ENCODE data around the gene RASSF8. TPM values are rescaled to one million over a fixed set of nuclear protein-coding genes. Genes with fewer than 3 reads are reported as not detected.

RASSF8 gene
- total and polyA plus RNA-seq, 2 donors from 2014 or later, result 12.0 to 52.8 TPM

DNA sequence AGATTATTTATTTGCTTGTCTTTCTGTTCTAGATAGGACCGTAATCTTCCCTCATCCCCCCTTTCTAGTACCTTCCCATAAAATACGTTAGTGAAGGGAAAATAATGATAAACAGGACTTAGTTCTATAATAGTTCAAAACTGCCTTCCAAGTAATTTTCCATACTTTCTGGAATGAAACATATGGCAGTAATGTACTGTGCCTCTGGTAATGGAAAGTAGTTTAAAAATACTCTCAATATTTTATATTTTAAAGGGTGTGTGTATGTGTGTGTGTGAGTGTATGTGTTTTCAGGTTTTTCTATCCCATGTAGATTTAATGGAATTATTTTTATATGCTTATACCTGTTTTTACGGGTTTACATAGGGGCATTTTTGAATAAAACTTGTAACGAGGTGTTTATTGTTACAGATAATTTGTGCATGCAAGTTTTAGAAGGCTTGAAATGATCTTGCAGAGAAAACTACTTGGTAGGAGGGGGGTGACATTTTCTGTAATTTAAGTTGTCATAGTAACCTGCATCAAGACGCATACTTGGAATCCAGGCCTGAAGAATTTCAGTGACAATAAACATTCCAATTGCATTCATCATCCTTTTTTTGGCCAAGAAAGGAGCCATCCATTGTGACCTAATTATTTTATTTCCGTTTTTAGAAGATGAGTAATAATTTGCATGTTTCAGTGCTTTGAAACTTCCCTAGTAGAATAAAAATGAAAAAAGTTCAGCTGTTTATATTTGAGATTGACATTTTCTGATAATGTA, 38.9 kb downstream of the RASSF8 start:
- Histone ChIP-seq H3K27me3 (ENCODE audit: control insufficient read depth, insufficient read depth, low read length) (no peaks in the 10 kb centered on the region), H3K4me3 (ENCODE audit: low read length in 3 of 3) (no peak overlapping the region), H3K9me3 (ENCODE audit: control insufficient read depth in 2 of 3, insufficient read depth in 1 of 3, low read length in 3 of 3) (no peaks in the 10 kb centered on the region), H3K9ac (ENCODE audit: low read length in 3 of 3) (peak overlapping the region in 1 of 3 donors; percentile 2), H3K4me1 (ENCODE audit: control insufficient read depth in 2 of 3, insufficient read depth in 2 of 3, low read depth in 1 of 3, low read length in 3 of 3) (peaks cover 0 to 21% (median 3%) of the 10 kb centered on the region in 3 donors), H3K36me3 (ENCODE audit: control insufficient read depth in 2 of 3, insufficient read depth in 3 of 3, low read length in 3 of 3) (no peaks in the 10 kb centered on the region), H3K27ac (ENCODE audit: low read depth in 2 of 2, low read length in 2 of 2) (no peak overlapping the region)
- intact Hi-C loops (cut with DNase I), result no loop called here
- FAIRE-seq (peak; percentile 66), DNase-seq (peak in 1 of 5 donors; percentile 12)
- TF ChIP-seq, protein P1, sequence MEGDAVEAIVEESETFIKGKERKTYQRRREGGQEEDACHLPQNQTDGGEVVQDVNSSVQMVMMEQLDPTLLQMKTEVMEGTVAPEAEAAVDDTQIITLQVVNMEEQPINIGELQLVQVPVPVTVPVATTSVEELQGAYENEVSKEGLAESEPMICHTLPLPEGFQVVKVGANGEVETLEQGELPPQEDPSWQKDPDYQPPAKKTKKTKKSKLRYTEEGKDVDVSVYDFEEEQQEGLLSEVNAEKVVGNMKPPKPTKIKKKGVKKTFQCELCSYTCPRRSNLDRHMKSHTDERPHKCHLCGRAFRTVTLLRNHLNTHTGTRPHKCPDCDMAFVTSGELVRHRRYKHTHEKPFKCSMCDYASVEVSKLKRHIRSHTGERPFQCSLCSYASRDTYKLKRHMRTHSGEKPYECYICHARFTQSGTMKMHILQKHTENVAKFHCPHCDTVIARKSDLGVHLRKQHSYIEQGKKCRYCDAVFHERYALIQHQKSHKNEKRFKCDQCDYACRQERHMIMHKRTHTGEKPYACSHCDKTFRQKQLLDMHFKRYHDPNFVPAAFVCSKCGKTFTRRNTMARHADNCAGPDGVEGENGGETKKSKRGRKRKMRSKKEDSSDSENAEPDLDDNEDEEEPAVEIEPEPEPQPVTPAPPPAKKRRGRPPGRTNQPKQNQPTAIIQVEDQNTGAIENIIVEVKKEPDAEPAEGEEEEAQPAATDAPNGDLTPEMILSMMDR (IDR thresholded peaks at IDR 0.05; ENCODE audit: borderline replicate concordance, extremely low read depth, insufficient read depth), result no peak

DNA sequence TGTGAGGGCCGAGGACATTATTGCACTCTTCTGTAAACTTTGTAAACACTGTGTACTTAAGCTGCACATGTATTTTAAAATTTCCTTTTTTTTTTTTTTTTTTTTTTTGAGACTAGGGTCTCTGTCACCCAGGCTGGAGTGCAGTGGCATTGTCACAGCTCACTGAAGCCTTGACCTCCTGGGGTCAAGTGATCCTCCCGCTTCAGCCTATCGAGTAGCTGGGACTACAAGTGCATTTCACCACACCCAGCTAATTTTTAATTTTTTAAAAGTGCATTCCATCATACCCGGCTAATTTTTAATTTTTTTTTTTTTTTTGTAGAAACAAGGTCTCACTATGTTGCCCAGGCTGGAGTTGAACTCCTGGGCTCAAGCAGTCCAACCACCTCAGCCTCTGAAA, 42.4 kb downstream of the RASSF8 start:
- TF ChIP-seq, protein P1 (IDR thresholded peaks at IDR 0.05; ENCODE audit: borderline replicate concordance, extremely low read depth, insufficient read depth), result no peak
- FAIRE-seq (no peak), DNase-seq (no peak)

DNA sequence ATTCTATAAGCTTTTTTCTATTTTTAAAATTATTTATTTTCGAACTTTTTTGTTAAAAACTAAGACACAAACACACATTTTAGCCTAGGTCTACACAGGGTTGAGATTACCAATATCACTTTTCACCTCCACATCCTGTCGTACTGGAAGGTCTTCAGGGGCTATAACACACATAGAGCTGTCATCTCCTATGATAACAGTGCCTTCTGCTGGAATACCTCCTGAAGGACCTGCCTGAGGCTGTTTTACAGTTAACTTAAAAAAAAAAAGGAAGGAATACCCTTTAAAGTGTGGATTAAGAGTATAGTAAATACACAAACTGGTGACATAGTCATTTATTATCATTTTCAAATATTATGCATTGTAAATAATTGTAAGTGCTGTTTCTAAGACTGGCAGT, 43.0 kb downstream of the RASSF8 start:
- H3K4me1 ChIP-seq (ENCODE audit: control insufficient read depth in 2 of 3, insufficient read depth in 2 of 3, low read depth in 1 of 3, low read length in 3 of 3), result peaks cover 0 to 7% (median 2%) of the 10 kb centered on the region in 3 donors
- DNase-seq (no peak), FAIRE-seq (no peak)
- no peak overlapping the region for H3K9ac ChIP-seq (ENCODE audit: low read length in 3 of 3)
- no peaks in the 10 kb centered on the region for H3K27me3 ChIP-seq (ENCODE audit: control insufficient read depth, insufficient read depth, low read length)
- peaks cover 0 to 6% (median 2%) of the 10 kb centered on the region in 3 donors for H3K9me3 ChIP-seq (ENCODE audit: control insufficient read depth in 2 of 3, insufficient read depth in 1 of 3, low read length in 3 of 3)
- TF ChIP-seq, protein P1 (IDR thresholded peaks at IDR 0.05; ENCODE audit: borderline replicate concordance, extremely low read depth, insufficient read depth), result no peak
- H3K27ac ChIP-seq (ENCODE audit: low read depth in 2 of 2, low read length in 2 of 2), result no peak overlapping the region
- H3K36me3 ChIP-seq (ENCODE audit: control insufficient read depth in 2 of 3, insufficient read depth in 3 of 3, low read length in 3 of 3), result no peaks in the 10 kb centered on the region
- intact Hi-C loops (cut with DNase I), result no loop called here
- no peak overlapping the region for H3K4me3 ChIP-seq (ENCODE audit: low read length in 3 of 3)

More for the DNA sequence above, 42.4 kb downstream of the RASSF8 start:
- no peak overlapping the region for H3K4me3 ChIP-seq (ENCODE audit: low read length in 3 of 3)
- peaks cover 0 to 6% (median 2%) of the 10 kb centered on the region in 3 donors for H3K9me3 ChIP-seq (ENCODE audit: control insufficient read depth in 2 of 3, insufficient read depth in 1 of 3, low read length in 3 of 3)
- no peaks in the 10 kb centered on the region for H3K36me3 ChIP-seq (ENCODE audit: control insufficient read depth in 2 of 3, insufficient read depth in 3 of 3, low read length in 3 of 3)
- H3K9ac ChIP-seq (ENCODE audit: low read length in 3 of 3), result no peak overlapping the region
- intact Hi-C loops (cut with DNase I), result no loop called here
- H3K27me3 ChIP-seq (ENCODE audit: control insufficient read depth, insufficient read depth, low read length), result no peaks in the 10 kb centered on the region
- no peak overlapping the region for H3K27ac ChIP-seq (ENCODE audit: low read depth in 2 of 2, low read length in 2 of 2)
- H3K4me1 ChIP-seq (ENCODE audit: control insufficient read depth in 2 of 3, insufficient read depth in 2 of 3, low read depth in 1 of 3, low read length in 3 of 3), result peaks cover 0 to 12% (median 0%) of the 10 kb centered on the region in 3 donors

All from kidney (tissue), 14 donors.